H1 (cell line): ENCODE results near the gene ZPR1.

ENCODE experiments used
- ATF2 ChIP-seq: IDR thresholded peaks from 2 replicates; pipeline ENCODE4 v1.6.1; 2012; ENCODE audit warnings: low read length, inconsistent platforms
- CHD2 ChIP-seq: IDR thresholded peaks from 2 replicates; pipeline ENCODE4 v1.6.1; 2012; ENCODE audit warnings: low read length, improper control_type of control experiment
- CTCF ChIP-seq, 3 experiments: IDR thresholded peaks; 1 replicate in 2 of 3; 2 replicates in 1 of 3; pipeline versions ENCODE4 v1.5.1 to v1.6.1; 2011; ENCODE audit warnings: low read length in 3 of 3, mild to moderate bottlenecking in 3 of 3, inconsistent platforms in 2 of 3, low read depth in 1 of 3, moderate library complexity in 1 of 3; ENCODE audit not compliant: insufficient read depth in 1 of 3; ENCODE audit errors: control extremely low read depth in 1 of 3
- HDAC6 ChIP-seq: IDR thresholded peaks from one replicate; pipeline ENCODE4 v1.7.1; 2012; ENCODE audit warnings: low read depth, mild to moderate bottlenecking, inconsistent platforms, low read length, moderate library complexity
- POLR2A ChIP-seq, 2 experiments: IDR thresholded peaks; 1 replicate in 1 of 2; 2 replicates in 1 of 2; pipeline ENCODE4 v1.6.1; 2011; ENCODE audit warnings: low read depth in 2 of 2, low read length in 2 of 2, mild to moderate bottlenecking in 2 of 2; ENCODE audit errors: control extremely low read depth in 1 of 2
- SRF ChIP-seq: IDR thresholded peaks from 2 replicates; pipeline ENCODE4 v1.6.1; 2011; ENCODE audit warnings: mild to moderate bottlenecking, low read depth, low read length, moderate library complexity

GRCh38 chr11:116787786-116788486, at the start of gene ZPR1:
- peak in 1 of 2 experiments; percentile 84; a peak in 2 of 3 replicates for TF ChIP-seq POLR2A (IDR thresholded peaks at IDR 0.05; ENCODE audit: control extremely low read depth in 1 of 2, low read depth in 2 of 2, low read length in 2 of 2)
- TF ChIP-seq HDAC6, result no peak
- TF ChIP-seq CTCF (IDR thresholded peaks at IDR 0.05; ENCODE audit: control extremely low read depth in 1 of 3, insufficient read depth in 1 of 3, low read depth in 1 of 3, low read length in 3 of 3), result no peak; a peak in 1 of 4 replicates
- TF ChIP-seq ATF2, result no peak
- no peak for TF ChIP-seq SRF
- no peak for TF ChIP-seq CHD2
